HEK293 (cell line): Measurements from ENCODE around the gene RAD51AP1.

Experiments
- CTCF ChIA-PET: fragments of 350-600 bp; formaldehyde crosslinking; extraction: SDS; loops from one replicate; lab custom pipeline; 2021; ENCODE audit warnings: antibody characterized with exemption; lab: Yijun Ruan, JAX
- POLR2A ChIA-PET: fragments of 300-600 bp; formaldehyde crosslinking; extraction: SDS; loops from one replicate; lab custom pipeline; 2020; ENCODE audit warnings: antibody characterized with exemption, inconsistent platforms; lab: Yijun Ruan, JAX
- H3K27ac ChIP-seq: fragments of 200-500 bp; sonication (Bioruptor generic); 2 replicates; pipeline ENCODE4 v1.5.1; 2014; ENCODE audit warnings: low read depth, low read length, control low read depth, inconsistent platforms; ENCODE audit errors: extremely low read depth
- H3K36me3 ChIP-seq, 2 experiments: fragments of 200-500 bp in 1 of 2; sonication (Bioruptor generic) in 1 of 2; 1 replicate in 1 of 2; 2 replicates in 1 of 2; pipeline ENCODE4 v1.5.1; 2014 to 2017; ENCODE audit warnings: inconsistent platforms in 2 of 2, low read length in 2 of 2; ENCODE audit not compliant: control insufficient read depth in 2 of 2, insufficient read depth in 1 of 2
- H3K4me1 ChIP-seq: fragments of 200-500 bp; sonication (Bioruptor generic); 2 replicates; pipeline ENCODE4 v1.5.1; 2014; ENCODE audit warnings: mild to moderate bottlenecking, low read length, inconsistent platforms; ENCODE audit not compliant: control insufficient read depth, insufficient read depth
- H3K4me3 ChIP-seq: 2 replicates; pipeline ENCODE4 v1.5.1; 2011; ENCODE audit warnings: low read depth, mild to moderate bottlenecking, control low read depth, low read length, moderate library complexity
- H3K9me3 ChIP-seq: fragments of 200-500 bp; sonication (Bioruptor generic); 2 replicates; pipeline ENCODE4 v1.5.1; 2014; ENCODE audit warnings: low read depth, low read length, inconsistent platforms; ENCODE audit not compliant: control insufficient read depth, insufficient read depth
- GFI1B ChIP-seq: fragments of 450-650 bp; formaldehyde crosslinking; IDR thresholded peaks from 2 replicates; pipeline ENCODE4 v1.5.1; 2016; ENCODE audit warnings: missing biosample characterization, missing genetic modification characterization
- OSR2 ChIP-seq: fragments of 450-650 bp; formaldehyde crosslinking; IDR thresholded peaks from 2 replicates; pipeline ENCODE4 v1.5.1; 2016; ENCODE audit warnings: missing biosample characterization, missing genetic modification characterization
- PRDM1 ChIP-seq: fragments of 450-650 bp; formaldehyde crosslinking; IDR thresholded peaks from 2 replicates; pipeline ENCODE4; 2016; ENCODE audit warnings: missing biosample characterization, missing genetic modification characterization
- SALL2 ChIP-seq: fragments of 450-650 bp; formaldehyde crosslinking; IDR thresholded peaks from 2 replicates; pipeline ENCODE4 v1.5.0; 2017; ENCODE audit warnings: missing biosample characterization, mild to moderate bottlenecking, missing genetic modification characterization, borderline replicate concordance
- ZBTB1 ChIP-seq: fragments of 450-650 bp; formaldehyde crosslinking; IDR thresholded peaks from 2 replicates; pipeline ENCODE4 v1.5.1; 2016; ENCODE audit warnings: missing biosample characterization, missing genetic modification characterization
- ZIC2 ChIP-seq: fragments of 450-650 bp; formaldehyde crosslinking; IDR thresholded peaks from 2 replicates; pipeline ENCODE4 v1.5.1; 2016; ENCODE audit warnings: missing biosample characterization, missing genetic modification characterization
- ZNF146 ChIP-seq: fragments of 450-650 bp; formaldehyde crosslinking; IDR thresholded peaks from 2 replicates; pipeline ENCODE4 v1.5.1; 2016; ENCODE audit warnings: missing biosample characterization, missing genetic modification characterization
- ZNF248 ChIP-seq: fragments of 450-650 bp; formaldehyde crosslinking; IDR thresholded peaks from 2 replicates; pipeline ENCODE4 v1.5.1; 2017; ENCODE audit warnings: missing biosample characterization, missing genetic modification characterization
- ZNF266 ChIP-seq: fragments of 450-650 bp; formaldehyde crosslinking; IDR thresholded peaks from 2 replicates; pipeline ENCODE4 v1.5.1; 2016; ENCODE audit warnings: missing biosample characterization, missing genetic modification characterization, low read depth
- ZNF391 ChIP-seq: fragments of 450-650 bp; formaldehyde crosslinking; IDR thresholded peaks from 2 replicates; pipeline ENCODE4 v1.5.1; 2016; ENCODE audit warnings: low read depth, missing biosample characterization, missing genetic modification characterization, borderline replicate concordance
- ZNF394 ChIP-seq: fragments of 450-650 bp; formaldehyde crosslinking; IDR thresholded peaks from 2 replicates; pipeline ENCODE4 v1.5.1; 2016; ENCODE audit warnings: missing biosample characterization, missing genetic modification characterization, mild to moderate bottlenecking, moderate library complexity, borderline replicate concordance
- ZNF501 ChIP-seq: fragments of 450-650 bp; formaldehyde crosslinking; IDR thresholded peaks from 2 replicates; pipeline ENCODE4 v1.5.1; 2016; ENCODE audit warnings: missing biosample characterization, missing genetic modification characterization
- ZNF518A ChIP-seq: fragments of 450-650 bp; formaldehyde crosslinking; conservative IDR thresholded peaks from 2 replicates; pipeline ENCODE4 v1.5.1; 2016; ENCODE audit warnings: low read depth, missing biosample characterization, missing genetic modification characterization
- ZNF610 ChIP-seq: fragments of 450-650 bp; formaldehyde crosslinking; IDR thresholded peaks from 2 replicates; pipeline ENCODE4 v1.5.1; 2016; ENCODE audit warnings: missing biosample characterization, missing genetic modification characterization, borderline replicate concordance
- ZNF639 ChIP-seq: fragments of 450-650 bp; formaldehyde crosslinking; IDR thresholded peaks from 2 replicates; pipeline ENCODE4 v1.5.1; 2016; ENCODE audit warnings: missing biosample characterization, missing genetic modification characterization
- ZNF707 ChIP-seq: fragments of 450-650 bp; formaldehyde crosslinking; IDR thresholded peaks from 2 replicates; pipeline ENCODE4 v1.5.1; 2016; ENCODE audit warnings: missing biosample characterization, missing genetic modification characterization
- ZNF76 ChIP-seq: fragments of 450-650 bp; formaldehyde crosslinking; IDR thresholded peaks from 2 replicates; pipeline ENCODE4; 2016; ENCODE audit warnings: low read depth, missing biosample characterization, missing genetic modification characterization, borderline replicate concordance
- ZSCAN4 ChIP-seq: fragments of 450-650 bp; formaldehyde crosslinking; IDR thresholded peaks from 2 replicates; pipeline ENCODE4 v1.5.1; 2017; ENCODE audit warnings: missing biosample characterization, missing genetic modification characterization
- ZSCAN5A ChIP-seq: fragments of 450-650 bp; formaldehyde crosslinking; IDR thresholded peaks from 2 replicates; pipeline ENCODE4 v1.5.1; 2016; ENCODE audit warnings: missing biosample characterization, missing genetic modification characterization

Gene RAD51AP1

GRCh38 chr12:4563336-4563735 is 24.6 kb downstream of the RAD51AP1 start:
- ChIA-PET CTCF (interaction anchor here (0.8 to 1.6 kb wide), 2 partner anchors 13 to 195 kb away, joined by 3 to 4 read pairs; no protein-coding TSS in a partner anchor), POLR2A (interaction anchor here (1.6 kb wide), 1 partner anchor 85 kb away, joined by 5 read pairs; the partner anchor contains the start of genes AKAP3 and NDUFA9)
- H3K9me3 ChIP-seq, result no peaks in the 10 kb centered on the region
- TF ChIP-seq ZNF610 (tag by site-specific recombination), result no peak
- TF ChIP-seq ZNF501 (tag by site-specific recombination), result no peak
- no peak for TF ChIP-seq PRDM1 (tag by site-specific recombination)
- TF ChIP-seq ZSCAN4 (tag by site-specific recombination), result no peak
- no peak for TF ChIP-seq ZNF266 (tag by site-specific recombination)
- TF ChIP-seq, all 188 proteins: peak for 0
- Histone ChIP-seq H3K36me3 (peaks cover 7 to 20% of the 10 kb centered on the region in 2 experiments; a peak in 2 of 3 replicates), H3K27ac (no peak overlapping the region), H3K4me1 (peaks cover 4% of the 10 kb centered on the region), H3K4me3 (no peak overlapping the region)

GRCh38 chr12:4564818-4565217 is 26.1 kb downstream of the RAD51AP1 start:
- CTCF ChIA-PET, result no interaction called here
- Histone ChIP-seq H3K4me3 (no peak overlapping the region), H3K36me3 (peaks cover 3 to 12% of the 10 kb centered on the region in 2 experiments; a peak in 1 of 3 replicates), H3K9me3 (no peaks in the 10 kb centered on the region), H3K27ac (no peak overlapping the region)
- POLR2A ChIA-PET, result no interaction called here
- no peak for TF ChIP-seq ZNF76 (tag by site-specific recombination)
- no peak for TF ChIP-seq ZNF639
- TF ChIP-seq ZNF707 (tag by site-specific recombination), result no peak
- TF ChIP-seq ZIC2 (tag by site-specific recombination), result no peak
- no peak for TF ChIP-seq SALL2 (tag by site-specific recombination)
- TF ChIP-seq ZNF391 (tag by site-specific recombination), result no peak
- TF ChIP-seq ZNF248 (tag by site-specific recombination), result no peak
- TF ChIP-seq ZNF518A (tag by site-specific recombination), result no peak
- TF ChIP-seq GFI1B (tag by site-specific recombination), result no peak
- TF ChIP-seq ZSCAN5A, result no peak
- TF ChIP-seq ZNF146, result no peak
- no peak for TF ChIP-seq OSR2 (tag by site-specific recombination)
- no peak for TF ChIP-seq ZNF394 (tag by site-specific recombination)
- no peak for TF ChIP-seq ZBTB1 (tag by site-specific recombination)
- TF ChIP-seq, all 188 proteins: peak for 0
- H3K4me1 ChIP-seq, result peaks cover 4% of the 10 kb centered on the region
